Islet of Langerhans (tissue), 1 donor: ENCODE data around the gene MAP3K20.
"Not testable (repeated sequence)": the region's sequence is repeated elsewhere in the genome, so short reads cannot be mapped to it uniquely, and the experiment has no call there.

Experiments
- FAIRE-seq: peaks from one replicate; lab custom pipeline; 2011; peaks lifted over from hg19 to GRCh38; lab: Jason Lieb, UNC

Gene MAP3K20

GRCh38 chr2:173281898-173282297 is 206.3 kb downstream of the MAP3K20 start:
- FAIRE-seq, result not testable (repeated sequence)

GRCh38 chr2:173282795-173283545 is 207.3 kb downstream of the MAP3K20 start:
- FAIRE-seq, result no peak

- FAIRE-seq, result no peak
Observed at GRCh38 chr2:173286153-173286809, 210.6 kb downstream of the MAP3K20 start.

GRCh38 chr2:173287594-173287993 is 211.9 kb downstream of the MAP3K20 start:
- FAIRE-seq, result no peak

GRCh38 chr2:173288561-173288960 is 212.9 kb downstream of the MAP3K20 start:
- no peak for FAIRE-seq

GRCh38 chr2:173290046-173290445 is 214.4 kb downstream of the MAP3K20 start:
- FAIRE-seq, result no peak

GRCh38 chr2:173290518-173290917 is 214.9 kb downstream of the MAP3K20 start:
- no peak for FAIRE-seq

- no peak for FAIRE-seq
Observed at GRCh38 chr2:173291412-173291811, 215.8 kb downstream of the MAP3K20 start.

- no peak for FAIRE-seq
Observed at GRCh38 chr2:173296235-173296634, 220.6 kb downstream of the MAP3K20 start.

- FAIRE-seq, result no peak
Observed at GRCh38 chr2:173298536-173299097, 223.0 kb downstream of the MAP3K20 start.

GRCh38 chr2:173299764-173300163 is 224.1 kb downstream of the MAP3K20 start:
- FAIRE-seq, result no peak

GRCh38 chr2:173300458-173300857 is 224.8 kb downstream of the MAP3K20 start:
- FAIRE-seq, result no peak

GRCh38 chr2:173301549-173301948 is 225.9 kb downstream of the MAP3K20 start:
- FAIRE-seq, result not testable (repeated sequence)

- no peak for FAIRE-seq
Observed at GRCh38 chr2:173305303-173305702, 229.7 kb downstream of the MAP3K20 start.

GRCh38 chr2:173307293-173307692 is 231.6 kb downstream of the MAP3K20 start:
- no peak for FAIRE-seq

GRCh38 chr2:173309370-173309769 is 233.7 kb downstream of the MAP3K20 start:
- FAIRE-seq, result not testable (repeated sequence)

- FAIRE-seq, result no peak
Observed at GRCh38 chr2:173311844-173312606, 236.4 kb downstream of the MAP3K20 start.
